ENCODE data around the gene LGALS1. TPM values are rescaled to one million over a fixed set of nuclear protein-coding genes. Genes with fewer than 3 reads are reported as not detected.

LGALS1 gene
- total RNA-seq, 1 donor from 2014 or later = 1,816 TPM

GRCh38 chr22:37663521-37664140, 11.8 kb upstream of the LGALS1 start:
- no peak for FAIRE-seq
- no peak overlapping the region for H3K4me3 ChIP-seq (ENCODE audit: low read depth, low read length)
- peaks cover 2% of the 10 kb centered on the region for H3K36me3 ChIP-seq (ENCODE audit: control insufficient read depth, insufficient read depth, low read length)
- H3K27me3 ChIP-seq (ENCODE audit: control insufficient read depth, insufficient read depth, low read length) = no peaks in the 10 kb centered on the region
- TF ChIP-seq CTCF (IDR thresholded peaks at IDR 0.05; ENCODE audit: insufficient read depth, low read length, severe bottlenecking) = no peak
- DNase-seq (ENCODE audit: low read depth) = no peak

GRCh38 chr22:37664249-37665101, 11.0 kb upstream of the LGALS1 start:
- H3K4me3 ChIP-seq (ENCODE audit: low read depth, low read length) = no peak overlapping the region
- DNase-seq (ENCODE audit: low read depth) = no peak
- peaks cover 2% of the 10 kb centered on the region for H3K36me3 ChIP-seq (ENCODE audit: control insufficient read depth, insufficient read depth, low read length)
- no peak for FAIRE-seq
- H3K27me3 ChIP-seq (ENCODE audit: control insufficient read depth, insufficient read depth, low read length) = no peaks in the 10 kb centered on the region
- TF ChIP-seq CTCF (IDR thresholded peaks at IDR 0.05; ENCODE audit: insufficient read depth, low read length, severe bottlenecking) = no peak

- FAIRE-seq (peak; percentile 50), DNase-seq (ENCODE audit: low read depth) (no peak)
- no peak for TF ChIP-seq CTCF (IDR thresholded peaks at IDR 0.05; ENCODE audit: insufficient read depth, low read length, severe bottlenecking)
- H3K27me3 ChIP-seq (ENCODE audit: control insufficient read depth, insufficient read depth, low read length) = no peaks in the 10 kb centered on the region
- H3K36me3 ChIP-seq (ENCODE audit: control insufficient read depth, insufficient read depth, low read length) = peaks cover 2% of the 10 kb centered on the region
- no peak overlapping the region for H3K4me3 ChIP-seq (ENCODE audit: low read depth, low read length)
Observed at GRCh38 chr22:37665487-37665886, 9.9 kb upstream of the LGALS1 start.

GRCh38 chr22:37669586-37669985, 5.8 kb upstream of the LGALS1 start:
- no peak overlapping the region for H3K4me3 ChIP-seq (ENCODE audit: low read depth, low read length)
- peaks cover 2% of the 10 kb centered on the region for H3K36me3 ChIP-seq (ENCODE audit: control insufficient read depth, insufficient read depth, low read length)
- TF ChIP-seq CTCF (IDR thresholded peaks at IDR 0.05; ENCODE audit: insufficient read depth, low read length, severe bottlenecking) = no peak
- peak; percentile 4 for DNase-seq (ENCODE audit: low read depth)
- no peak for FAIRE-seq
- no peaks in the 10 kb centered on the region for H3K27me3 ChIP-seq (ENCODE audit: control insufficient read depth, insufficient read depth, low read length)

- Histone ChIP-seq H3K27me3 (ENCODE audit: control insufficient read depth, insufficient read depth, low read length) (no peaks in the 10 kb centered on the region), H3K36me3 (ENCODE audit: control insufficient read depth, insufficient read depth, low read length) (no peaks in the 10 kb centered on the region), H3K4me3 (ENCODE audit: low read depth, low read length) (no peak overlapping the region)
- no peak for FAIRE-seq
- TF ChIP-seq CTCF (IDR thresholded peaks at IDR 0.05; ENCODE audit: insufficient read depth, low read length, severe bottlenecking) = no peak
- no peak for DNase-seq (ENCODE audit: low read depth)
Observed at GRCh38 chr22:37672206-37672919, 3.1 kb upstream of the LGALS1 start.
